ENCODE measurements around the gene NLRP8.

DNA sequence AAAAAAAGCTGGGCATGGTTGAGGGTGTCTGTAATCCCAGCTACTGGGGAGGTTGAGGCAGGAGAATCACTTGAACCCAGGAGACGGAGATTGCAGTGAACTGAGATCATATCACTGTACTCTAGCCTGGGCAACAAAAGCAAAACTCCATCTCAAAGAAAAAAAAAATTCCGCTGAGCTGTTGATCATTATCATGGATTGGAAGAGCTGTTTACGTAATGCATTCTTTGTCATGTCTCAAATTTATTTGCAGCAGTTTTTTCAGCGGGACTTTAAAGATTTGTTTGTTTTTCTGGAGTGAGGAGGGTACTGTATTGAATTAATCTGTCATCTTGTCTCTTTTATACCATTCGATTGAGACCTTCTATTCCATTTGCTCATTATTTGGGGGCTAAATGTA lies 43.2 kb downstream of the NLRP8 start:
- TF ChIP-seq, protein P1, sequence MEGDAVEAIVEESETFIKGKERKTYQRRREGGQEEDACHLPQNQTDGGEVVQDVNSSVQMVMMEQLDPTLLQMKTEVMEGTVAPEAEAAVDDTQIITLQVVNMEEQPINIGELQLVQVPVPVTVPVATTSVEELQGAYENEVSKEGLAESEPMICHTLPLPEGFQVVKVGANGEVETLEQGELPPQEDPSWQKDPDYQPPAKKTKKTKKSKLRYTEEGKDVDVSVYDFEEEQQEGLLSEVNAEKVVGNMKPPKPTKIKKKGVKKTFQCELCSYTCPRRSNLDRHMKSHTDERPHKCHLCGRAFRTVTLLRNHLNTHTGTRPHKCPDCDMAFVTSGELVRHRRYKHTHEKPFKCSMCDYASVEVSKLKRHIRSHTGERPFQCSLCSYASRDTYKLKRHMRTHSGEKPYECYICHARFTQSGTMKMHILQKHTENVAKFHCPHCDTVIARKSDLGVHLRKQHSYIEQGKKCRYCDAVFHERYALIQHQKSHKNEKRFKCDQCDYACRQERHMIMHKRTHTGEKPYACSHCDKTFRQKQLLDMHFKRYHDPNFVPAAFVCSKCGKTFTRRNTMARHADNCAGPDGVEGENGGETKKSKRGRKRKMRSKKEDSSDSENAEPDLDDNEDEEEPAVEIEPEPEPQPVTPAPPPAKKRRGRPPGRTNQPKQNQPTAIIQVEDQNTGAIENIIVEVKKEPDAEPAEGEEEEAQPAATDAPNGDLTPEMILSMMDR (IDR thresholded peaks at IDR 0.05) = no peak
- TF ChIP-seq POLR2AphosphoS5 (IDR thresholded peaks at IDR 0.05; ENCODE audit: insufficient read depth in 1 of 2, low read depth in 1 of 2) = no peak

Measured in vagina (tissue), 2 donors.